CD1c-positive myeloid dendritic cell (primary cell): Measurements from ENCODE around the gene GRID1.

Source experiments
- DNase-seq: peaks from one replicate; pipeline ENCODE4 v3.0.0-alpha.2; 2016; ENCODE audit errors: extremely low spot score

The GRID1 gene

GRCh38 chr10:85601526-85601925 is 765.1 kb downstream of the GRID1 start:
- no peak for DNase-seq

DNA sequence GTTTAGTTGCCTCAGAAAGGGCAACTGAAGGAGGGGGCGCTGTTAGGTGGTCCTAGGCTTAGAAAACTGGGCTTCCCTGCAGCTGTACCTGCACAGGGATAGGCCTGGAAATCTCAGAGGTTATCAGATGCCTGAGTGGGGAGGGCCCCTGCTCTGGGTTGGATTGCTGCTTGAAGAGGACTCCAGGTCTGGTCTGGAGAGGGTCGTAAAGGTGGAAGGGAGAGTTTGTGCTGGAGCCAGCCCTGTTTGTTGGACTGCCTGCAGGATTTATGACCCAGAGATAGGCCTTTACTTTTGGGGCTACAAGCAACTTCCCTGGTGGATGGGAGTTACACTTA is 765.9 kb downstream of the GRID1 start:
- DNase-seq = no peak

GRCh38 chr10:85600026-85600743 is 766.4 kb downstream of the GRID1 start:
- no peak for DNase-seq

- no peak for DNase-seq
Observed at GRCh38 chr10:85599081-85599480, 767.5 kb downstream of the GRID1 start.

DNA sequence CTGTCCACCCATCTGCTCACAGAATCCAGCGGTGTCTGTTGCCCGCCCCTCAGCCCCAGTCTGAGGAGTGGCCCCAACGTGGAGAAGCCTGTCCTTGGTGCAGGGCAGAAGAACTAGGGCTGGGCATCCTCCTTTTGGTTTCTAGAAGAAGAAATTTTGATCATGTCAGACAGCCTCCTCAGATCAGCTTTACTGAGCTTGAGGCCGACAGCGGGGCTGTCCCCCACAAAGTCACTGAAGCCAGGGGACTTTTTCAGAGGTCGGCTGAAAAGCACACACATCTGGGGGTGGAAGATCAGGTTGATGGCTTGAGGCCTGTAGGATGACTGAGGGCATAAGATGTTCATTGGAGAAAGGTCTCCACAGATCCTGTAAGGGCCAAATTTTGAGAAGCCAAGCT is 767.9 kb downstream of the GRID1 start:
- DNase-seq = no peak

DNA sequence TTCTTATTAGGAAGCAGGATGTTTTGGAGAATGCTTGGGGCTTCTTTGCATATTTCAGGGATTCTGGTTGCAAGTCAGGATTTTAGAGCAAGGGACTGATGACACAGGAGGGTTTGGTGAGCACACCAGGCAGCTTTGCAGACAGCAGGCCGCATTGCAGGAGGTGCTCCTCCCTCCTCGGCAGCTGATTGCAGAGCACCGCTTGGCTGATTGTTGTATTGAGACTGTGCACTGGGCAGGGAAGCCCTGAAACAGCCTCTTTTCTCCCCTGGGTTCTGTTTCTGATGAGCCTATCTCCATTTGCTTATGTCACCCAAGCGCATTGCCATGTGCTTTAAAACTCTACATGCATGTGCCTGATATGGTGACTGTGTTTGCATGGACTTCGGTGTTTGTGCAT is 769.6 kb downstream of the GRID1 start:
- no peak for DNase-seq

DNA sequence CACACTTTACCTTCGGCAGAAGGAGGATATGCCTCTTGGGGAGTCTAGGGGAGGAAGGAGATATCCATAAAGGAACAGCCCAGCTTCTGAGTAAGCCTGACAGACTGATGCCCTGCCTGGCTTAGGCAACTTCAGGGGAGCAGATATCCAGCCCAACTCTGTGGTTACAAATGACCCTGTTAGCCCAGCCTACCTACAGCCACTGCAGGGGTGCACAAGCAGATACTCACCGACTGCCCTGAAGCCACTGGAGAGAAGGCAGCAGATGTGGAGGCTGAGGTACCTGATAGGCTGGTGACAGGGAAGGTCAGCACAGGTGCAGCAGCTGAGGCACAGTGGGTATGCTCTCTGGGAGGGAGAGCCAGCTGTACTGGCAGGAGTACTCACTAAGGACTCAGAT is 770.2 kb downstream of the GRID1 start:
- DNase-seq = no peak

DNA sequence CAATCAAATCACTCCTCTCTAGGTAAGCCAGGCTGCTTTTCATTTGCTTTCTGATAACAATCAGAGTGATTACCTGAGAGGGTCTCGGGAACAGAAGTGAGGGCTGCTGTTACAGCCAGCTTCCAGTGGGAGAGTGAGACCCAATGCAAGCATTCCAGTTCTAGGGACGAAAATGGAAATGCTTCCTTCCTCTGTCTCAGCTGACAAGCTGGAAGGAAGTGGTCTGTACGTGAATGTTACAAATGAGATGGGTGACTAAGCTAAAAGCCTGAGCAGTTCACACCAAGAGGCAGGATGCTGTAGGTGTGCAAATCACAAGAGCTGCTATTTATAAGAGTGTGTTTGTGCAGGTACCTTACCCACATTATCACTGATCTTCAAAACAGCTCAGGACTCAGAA is 772.4 kb downstream of the GRID1 start:
- no peak for DNase-seq

DNA sequence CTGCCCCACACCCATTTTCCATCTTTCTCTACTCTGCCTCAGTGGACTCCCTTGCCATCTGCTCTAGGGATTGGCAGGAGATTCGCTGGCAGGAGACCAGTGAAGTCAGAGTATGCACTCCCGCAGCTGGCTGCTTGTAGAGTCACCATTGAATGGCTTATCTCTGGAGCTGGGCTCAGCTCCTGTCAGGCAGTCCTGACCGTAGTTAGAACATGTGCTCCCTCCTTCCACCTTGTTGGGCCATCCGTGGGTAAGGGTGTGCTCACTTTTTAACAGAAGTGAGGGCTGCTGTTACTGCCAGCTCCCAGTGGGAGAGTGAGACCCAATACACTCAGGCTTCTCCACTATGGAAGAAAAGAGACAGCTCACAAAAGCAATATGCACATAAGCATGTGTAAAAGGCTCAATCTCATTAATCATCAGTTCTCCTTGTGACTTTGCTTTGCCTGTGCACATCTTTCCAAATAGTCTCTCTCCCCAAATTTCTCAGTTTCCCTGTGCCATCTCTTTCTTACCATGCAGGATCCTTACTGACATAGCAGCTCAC is 773.3 kb downstream of the GRID1 start:
- no peak for DNase-seq

GRCh38 chr10:85581371-85581770 is 785.2 kb downstream of the GRID1 start:
- DNase-seq = no peak

DNA sequence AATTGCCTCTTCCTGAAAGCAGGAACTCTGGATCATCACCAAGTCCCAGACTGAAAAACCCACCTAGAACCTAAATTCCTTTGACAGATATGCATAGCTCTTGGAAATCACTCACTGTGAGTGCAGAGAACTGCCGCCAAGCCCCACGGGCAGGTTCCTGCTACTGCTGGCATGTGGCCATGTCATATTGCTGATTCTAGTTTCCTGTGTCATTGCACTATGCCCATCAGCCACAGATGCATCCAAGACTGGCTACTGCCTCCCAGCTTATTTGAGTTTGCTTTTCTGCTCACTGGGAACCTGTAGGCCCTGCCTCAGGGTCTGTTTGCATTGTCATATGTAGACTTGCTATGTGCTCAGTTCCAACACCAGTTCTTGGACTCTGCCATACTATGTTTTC is 786.0 kb downstream of the GRID1 start:
- no peak for DNase-seq

- no peak for DNase-seq
Observed at GRCh38 chr10:85578860-85579259, 787.7 kb downstream of the GRID1 start.

GRCh38 chr10:85575441-85575840 is 791.2 kb downstream of the GRID1 start:
- no peak for DNase-seq

- DNase-seq = no peak
Observed at GRCh38 chr10:85570871-85571270, 795.7 kb downstream of the GRID1 start.

- DNase-seq = no peak
Observed at GRCh38 chr10:85565381-85565780, 801.2 kb downstream of the GRID1 start.

GRCh38 chr10:85558533-85558932 is 808.1 kb downstream of the GRID1 start:
- DNase-seq = no peak

GRCh38 chr10:85557706-85558105 is 808.9 kb downstream of the GRID1 start:
- no peak for DNase-seq

DNA sequence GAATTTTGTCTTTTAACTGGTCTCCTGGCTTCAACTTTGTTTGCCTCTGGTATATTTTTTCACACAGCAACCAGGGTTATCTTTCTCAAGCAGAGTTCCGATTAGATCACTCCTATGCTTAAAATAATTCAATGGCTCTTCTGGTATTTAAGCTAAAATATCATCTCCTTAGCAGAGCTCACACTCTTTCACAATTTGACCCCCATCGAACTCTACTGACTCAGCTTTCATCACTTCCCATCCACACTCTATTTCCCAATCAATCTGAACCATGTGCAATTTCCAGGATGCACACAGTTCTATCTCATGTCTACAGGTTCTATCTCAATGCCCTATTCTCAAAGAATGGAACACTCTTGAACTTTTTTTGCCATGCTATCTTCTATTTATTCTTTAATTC is 809.5 kb downstream of the GRID1 start:
- DNase-seq = no peak
